HepG2 (cell line): ENCODE data around the gene FSHR.

ENCODE experiments used
- TP53 ChIP-seq: sonication (generic); formaldehyde crosslinking; conservative IDR thresholded peaks from 2 replicates; pipeline ENCODE4 v1.4.0; 2020; ENCODE audit warnings: missing genetic modification reagents
- USF2 ChIP-seq, 2 experiments: sonication (generic) in 1 of 2; formaldehyde crosslinking in 1 of 2; IDR thresholded peaks; 2 replicates each; pipeline versions ENCODE4 v1.5.1 to v1.6.1; 2011 to 2020; ENCODE audit warnings: borderline replicate concordance in 1 of 2, low read depth in 1 of 2, low read length in 1 of 2, mild to moderate bottlenecking in 1 of 2, missing genetic modification reagents in 1 of 2, moderate library complexity in 1 of 2

GRCh38 chr2:49122107-49122506 lies 32.2 kb downstream of the FSHR start:
- no peak for TF ChIP-seq TP53 (CRISPR knock-in tag)
- TF ChIP-seq USF2 (IDR thresholded peaks at IDR 0.05; ENCODE audit: low read depth, low read length): no peak
- TF ChIP-seq USF2 (CRISPR knock-in tag; IDR thresholded peaks at IDR 0.05; ENCODE audit: borderline replicate concordance): no peak
